Measurements from ENCODE around the gene PLXNA4.

DNA sequence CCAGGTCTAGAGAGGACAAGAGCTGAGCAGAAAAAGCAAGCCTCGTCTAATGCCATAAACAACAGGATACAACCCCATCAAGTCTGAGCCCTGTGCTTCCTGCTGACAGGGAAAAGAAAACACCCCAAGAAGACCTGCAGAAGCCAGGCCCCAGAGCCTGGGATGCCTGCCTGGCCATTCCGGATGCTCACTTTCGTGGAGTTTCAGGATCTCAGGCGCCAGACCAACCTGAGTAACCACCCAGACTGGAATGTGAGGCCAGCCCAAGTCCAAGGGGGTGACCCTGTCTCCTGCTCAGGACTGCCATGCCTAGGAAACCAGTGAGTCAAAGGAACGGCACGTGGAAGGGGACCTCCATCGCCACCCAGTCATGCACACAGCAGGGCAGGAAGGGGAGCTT lies 74.3 kb downstream of the PLXNA4 start:
- TF ChIP-seq, protein P1, sequence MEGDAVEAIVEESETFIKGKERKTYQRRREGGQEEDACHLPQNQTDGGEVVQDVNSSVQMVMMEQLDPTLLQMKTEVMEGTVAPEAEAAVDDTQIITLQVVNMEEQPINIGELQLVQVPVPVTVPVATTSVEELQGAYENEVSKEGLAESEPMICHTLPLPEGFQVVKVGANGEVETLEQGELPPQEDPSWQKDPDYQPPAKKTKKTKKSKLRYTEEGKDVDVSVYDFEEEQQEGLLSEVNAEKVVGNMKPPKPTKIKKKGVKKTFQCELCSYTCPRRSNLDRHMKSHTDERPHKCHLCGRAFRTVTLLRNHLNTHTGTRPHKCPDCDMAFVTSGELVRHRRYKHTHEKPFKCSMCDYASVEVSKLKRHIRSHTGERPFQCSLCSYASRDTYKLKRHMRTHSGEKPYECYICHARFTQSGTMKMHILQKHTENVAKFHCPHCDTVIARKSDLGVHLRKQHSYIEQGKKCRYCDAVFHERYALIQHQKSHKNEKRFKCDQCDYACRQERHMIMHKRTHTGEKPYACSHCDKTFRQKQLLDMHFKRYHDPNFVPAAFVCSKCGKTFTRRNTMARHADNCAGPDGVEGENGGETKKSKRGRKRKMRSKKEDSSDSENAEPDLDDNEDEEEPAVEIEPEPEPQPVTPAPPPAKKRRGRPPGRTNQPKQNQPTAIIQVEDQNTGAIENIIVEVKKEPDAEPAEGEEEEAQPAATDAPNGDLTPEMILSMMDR (IDR thresholded peaks at IDR 0.05; ENCODE audit: insufficient read depth, low read length, poor library complexity, severe bottlenecking) = no peak
- no peak for TF ChIP-seq EZH2phosphoT487 (conservative IDR thresholded peaks at IDR 0.05; ENCODE audit: low read length)
